ENCODE results near the gene SNRPB. TPM values are rescaled to one million over a fixed set of nuclear protein-coding genes. Genes with fewer than 3 reads are reported as not detected.

The SNRPB gene
- total RNA-seq, 6 experiments from 2014 or later: 25.4 to 105 (median 48.1) TPM

DNA sequence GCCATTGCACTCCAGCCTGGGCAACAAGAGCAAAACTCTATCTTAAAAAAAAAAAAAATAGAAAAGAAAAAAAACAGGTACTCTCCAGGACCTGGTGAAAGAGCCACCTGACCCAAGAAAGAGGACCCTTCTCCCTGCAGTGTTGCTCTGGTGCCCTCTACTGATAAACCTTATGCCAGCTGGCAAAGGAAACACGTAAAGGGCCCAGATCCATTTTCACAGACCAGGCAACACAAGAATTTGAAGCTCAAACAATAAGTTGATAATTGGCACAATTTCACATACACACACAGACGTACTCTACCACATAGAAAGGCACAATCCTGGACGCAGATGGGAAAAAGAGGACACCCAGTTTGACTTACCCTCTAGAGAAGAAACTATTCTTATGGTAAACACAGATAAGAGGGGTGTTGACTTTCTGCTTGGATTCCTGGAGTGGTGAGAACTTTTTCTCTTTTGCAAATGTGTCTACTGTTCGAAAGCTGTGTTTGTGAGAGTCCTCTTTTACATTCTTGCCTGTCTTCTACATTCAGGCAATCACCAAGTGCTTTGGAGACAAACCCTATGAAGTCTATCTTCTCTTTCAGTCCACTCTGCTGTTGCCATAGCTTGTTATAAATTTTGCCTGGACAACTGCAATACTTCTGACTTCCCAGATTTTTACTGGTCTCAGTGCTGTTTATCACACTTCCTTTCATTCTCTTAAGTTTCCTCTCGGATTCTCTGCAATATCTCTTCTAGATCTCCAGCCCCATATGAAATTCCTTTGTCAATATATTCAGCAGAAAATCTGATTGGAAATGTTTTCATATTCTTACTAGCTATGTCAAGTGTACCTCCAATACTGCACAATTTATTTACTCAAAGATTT, 6.4 kb upstream of the SNRPB start:
- TF ChIP-seq POLR2A (IDR thresholded peaks at IDR 0.05): no peak
- TF ChIP-seq, protein P1, sequence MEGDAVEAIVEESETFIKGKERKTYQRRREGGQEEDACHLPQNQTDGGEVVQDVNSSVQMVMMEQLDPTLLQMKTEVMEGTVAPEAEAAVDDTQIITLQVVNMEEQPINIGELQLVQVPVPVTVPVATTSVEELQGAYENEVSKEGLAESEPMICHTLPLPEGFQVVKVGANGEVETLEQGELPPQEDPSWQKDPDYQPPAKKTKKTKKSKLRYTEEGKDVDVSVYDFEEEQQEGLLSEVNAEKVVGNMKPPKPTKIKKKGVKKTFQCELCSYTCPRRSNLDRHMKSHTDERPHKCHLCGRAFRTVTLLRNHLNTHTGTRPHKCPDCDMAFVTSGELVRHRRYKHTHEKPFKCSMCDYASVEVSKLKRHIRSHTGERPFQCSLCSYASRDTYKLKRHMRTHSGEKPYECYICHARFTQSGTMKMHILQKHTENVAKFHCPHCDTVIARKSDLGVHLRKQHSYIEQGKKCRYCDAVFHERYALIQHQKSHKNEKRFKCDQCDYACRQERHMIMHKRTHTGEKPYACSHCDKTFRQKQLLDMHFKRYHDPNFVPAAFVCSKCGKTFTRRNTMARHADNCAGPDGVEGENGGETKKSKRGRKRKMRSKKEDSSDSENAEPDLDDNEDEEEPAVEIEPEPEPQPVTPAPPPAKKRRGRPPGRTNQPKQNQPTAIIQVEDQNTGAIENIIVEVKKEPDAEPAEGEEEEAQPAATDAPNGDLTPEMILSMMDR (IDR thresholded peaks at IDR 0.05): peak in 3 of 4 donors; percentile 25 to 58 (median 47)
- H3K27me3 ChIP-seq: no peaks in the 10 kb centered on the region
- intact Hi-C loops (cut with DNase I): no loop called here
- H3K9me3 ChIP-seq: no peaks in the 10 kb centered on the region
- DNase-seq (no peak), ATAC-seq (peak; percentile 54 to 80 (median 72))
- peak overlapping the region in 2 of 3 donors; percentile 58 to 62 for H3K27ac ChIP-seq
- 57% methylated on average over 5 of the region's 5 CpGs for WGBS (ENCODE audit: insufficient coverage, low coverage, low lambda C conversion rate, missing lambda C conversion rate)
- H3K36me3 ChIP-seq: peaks cover 0 to 2% (median under 1%) of the 10 kb centered on the region in 4 donors
- H3K4me3 ChIP-seq: no peak overlapping the region
- H3K4me1 ChIP-seq: peaks cover 0 to 16% (median 5%) of the 10 kb centered on the region in 4 donors

DNA sequence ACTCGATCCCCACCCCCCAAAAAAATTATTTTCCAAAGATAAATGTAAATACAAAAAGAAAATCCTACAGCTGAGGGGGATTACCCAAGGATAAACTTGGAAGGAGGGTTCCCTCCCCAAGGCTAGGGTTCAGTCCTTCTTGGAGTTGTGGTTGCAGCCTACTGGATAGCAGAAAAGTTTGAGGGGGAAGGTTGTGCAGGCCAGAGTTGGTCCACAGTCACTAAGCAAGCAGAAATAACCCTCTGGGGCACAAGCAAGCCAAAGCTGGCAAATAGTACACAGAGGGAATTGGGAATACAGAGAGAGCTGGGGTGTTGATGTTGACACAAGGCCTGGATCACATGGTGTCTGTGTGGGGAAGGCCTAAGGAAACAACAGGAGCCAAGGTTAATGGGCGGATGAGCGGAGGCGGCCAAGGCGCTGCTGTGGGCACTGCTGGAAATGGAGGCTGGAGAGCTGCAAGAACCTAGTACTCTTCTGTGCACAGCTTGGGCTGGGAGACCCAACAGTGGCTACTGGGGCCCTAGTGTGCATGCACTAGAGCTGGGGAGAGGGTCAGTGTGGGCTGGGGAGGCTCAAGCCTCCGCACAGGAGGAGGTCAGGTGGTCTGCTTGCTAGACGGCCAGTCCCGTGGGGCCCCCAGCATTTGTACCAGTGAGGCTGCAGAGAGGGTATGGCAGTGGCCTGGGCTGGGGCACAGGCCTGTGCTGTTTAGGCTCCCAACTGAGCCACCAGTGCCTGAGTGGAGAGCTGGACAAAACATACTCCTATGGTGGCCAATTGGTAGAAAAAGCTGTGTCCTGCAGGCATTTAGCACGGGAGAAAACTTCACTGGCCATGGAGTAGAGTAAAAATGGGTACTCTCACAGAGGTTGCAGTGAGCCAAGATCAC, 5.5 kb upstream of the SNRPB start:
- intact Hi-C loops (cut with DNase I): no loop called here
- DNase-seq (peak; percentile 28 to 75 (median 74)), ATAC-seq (peak; percentile 89 to 96 (median 94))
- no peaks in the 10 kb centered on the region for H3K36me3 ChIP-seq
- no peaks in the 10 kb centered on the region for H3K9me3 ChIP-seq
- TF ChIP-seq, protein P1 (IDR thresholded peaks at IDR 0.05): no peak
- TF ChIP-seq POLR2A (IDR thresholded peaks at IDR 0.05): no peak
- peaks cover 0 to 16% (median 5%) of the 10 kb centered on the region in 4 donors for H3K4me1 ChIP-seq
- H3K27me3 ChIP-seq: no peaks in the 10 kb centered on the region
- peak overlapping the region in 2 of 3 donors; percentile 58 to 62 for H3K27ac ChIP-seq
- 70% methylated on average over 5 of the region's 9 CpGs for WGBS (ENCODE audit: insufficient coverage, low coverage, low lambda C conversion rate, missing lambda C conversion rate)
- H3K4me3 ChIP-seq: no peak overlapping the region

DNA sequence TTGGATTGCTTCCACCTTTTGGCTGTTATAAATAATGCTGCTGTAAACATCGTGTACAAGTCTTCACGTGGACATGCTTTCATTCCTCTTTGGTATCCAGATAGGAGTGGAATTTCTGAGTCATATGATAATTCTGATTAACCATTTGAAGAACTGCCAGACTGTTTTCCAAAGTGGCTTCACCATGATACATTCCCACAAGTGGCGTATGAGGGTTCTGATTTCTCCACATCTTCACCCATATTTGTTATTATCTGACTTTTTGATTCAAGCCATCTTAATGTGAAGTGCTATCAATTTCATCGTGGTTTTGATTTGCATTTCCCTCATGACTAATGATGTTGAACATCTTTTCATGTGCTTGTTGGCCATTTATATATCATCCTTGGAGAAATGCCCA, 2.9 kb upstream of the SNRPB start:
- H3K9me3 ChIP-seq: no peaks in the 10 kb centered on the region
- DNase-seq (no peak), ATAC-seq (no peak)
- no peaks in the 10 kb centered on the region for H3K27me3 ChIP-seq
- intact Hi-C loops (cut with DNase I): no loop called here
- 72% methylated on average over 4 of the region's 4 CpGs for WGBS (ENCODE audit: insufficient coverage, low coverage, low lambda C conversion rate, missing lambda C conversion rate)
- no peaks in the 10 kb centered on the region for H3K36me3 ChIP-seq
- no peak overlapping the region for H3K27ac ChIP-seq
- peaks cover 0 to 22% (median 11%) of the 10 kb centered on the region in 4 donors for H3K4me1 ChIP-seq
- TF ChIP-seq, protein P1 (IDR thresholded peaks at IDR 0.05): no peak
- TF ChIP-seq POLR2A (IDR thresholded peaks at IDR 0.05): no peak
- H3K4me3 ChIP-seq: no peak overlapping the region

DNA sequence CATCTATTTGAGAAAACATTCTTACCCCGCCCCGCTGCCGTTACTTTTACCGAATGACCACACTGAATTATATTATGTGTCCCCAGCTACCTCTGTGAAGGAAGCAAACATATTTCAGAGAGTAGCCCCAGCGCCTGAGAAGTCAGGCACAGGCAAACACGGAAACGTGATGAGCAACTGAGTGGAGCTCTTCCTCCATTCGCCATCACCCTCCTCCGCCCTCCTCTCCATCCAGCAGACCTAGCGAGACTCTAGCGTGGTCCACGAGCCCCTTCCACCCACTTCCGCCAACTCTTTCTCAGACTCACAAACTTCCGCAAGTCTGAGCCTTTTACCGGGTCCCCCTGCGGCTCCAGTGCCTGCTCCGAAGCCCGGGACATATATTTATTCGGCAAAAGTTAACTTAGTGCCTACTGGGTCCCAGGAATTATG, 582 bp downstream of the SNRPB start:
- DNase-seq (peak in 2 of 3 donors; percentile 52 to 53), ATAC-seq (peak; percentile 46 to 64 (median 58))
- Histone ChIP-seq H3K4me1 (peaks cover 0 to 11% (median 4%) of the 10 kb centered on the region in 4 donors), H3K36me3 (peaks cover 0 to 26% (median 16%) of the 10 kb centered on the region in 4 donors), H3K27ac (peak overlapping the region; percentile 74 to 94 (median 93)), H3K27me3 (no peaks in the 10 kb centered on the region), H3K4me3 (peak overlapping the region; percentile 82 to 93 (median 89)), H3K9me3 (no peaks in the 10 kb centered on the region)
- intact Hi-C loops (cut with DNase I): loop anchor here in 1 of 2 donors (10.0 kb wide), 1 partner anchor 255 kb away; no protein-coding TSS in a partner anchor
- under 1% methylated on average over 19 of the region's 19 CpGs for WGBS (ENCODE audit: insufficient coverage, low coverage, low lambda C conversion rate, missing lambda C conversion rate)
- TF ChIP-seq, protein P1 (IDR thresholded peaks at IDR 0.05): no peak
- TF ChIP-seq POLR2A (IDR thresholded peaks at IDR 0.05): no peak

Data from right lobe of liver (tissue), 6 donors.